Nephron progenitor cell (in vitro differentiated cells): ENCODE measurements around the gene CAMKK2.

Experiments used
- DNase-seq: peaks from one replicate; pipeline ENCODE4 v3.0.0; 2021
- H3K27ac Mint-ChIP-seq: 2 replicates; pipeline ENCODE4 v1.8.0; 2021; ENCODE audit warnings: mild to moderate bottlenecking, moderate library complexity, mixed read lengths
- H3K27me3 Mint-ChIP-seq: 2 replicates; pipeline ENCODE4 v1.8.0; 2021; ENCODE audit warnings: mild to moderate bottlenecking, low read depth, mixed read lengths; ENCODE audit not compliant: poor library complexity
- H3K36me3 Mint-ChIP-seq: 2 replicates; pipeline ENCODE4 v1.8.0; 2021; ENCODE audit warnings: low read depth, mixed read lengths
- H3K4me1 Mint-ChIP-seq: 2 replicates; pipeline ENCODE4 v1.8.0; 2021; ENCODE audit warnings: mixed read lengths
- H3K4me3 Mint-ChIP-seq: 2 replicates; pipeline ENCODE4 v1.8.0; 2021; ENCODE audit warnings: mild to moderate bottlenecking, moderate library complexity, mixed read lengths
- H3K9me3 Mint-ChIP-seq: 2 replicates; pipeline ENCODE4 v1.8.0; 2021; ENCODE audit warnings: mild to moderate bottlenecking, moderate library complexity, mixed read lengths
- TF ChIP-seq, protein P1 (sequence below): fragments of 200-600 bp; sonication (generic); IDR thresholded peaks from 2 replicates; pipeline ENCODE4 v1.5.0; 2021; ENCODE audit warnings: antibody characterized with exemption

CAMKK2 gene

DNA sequence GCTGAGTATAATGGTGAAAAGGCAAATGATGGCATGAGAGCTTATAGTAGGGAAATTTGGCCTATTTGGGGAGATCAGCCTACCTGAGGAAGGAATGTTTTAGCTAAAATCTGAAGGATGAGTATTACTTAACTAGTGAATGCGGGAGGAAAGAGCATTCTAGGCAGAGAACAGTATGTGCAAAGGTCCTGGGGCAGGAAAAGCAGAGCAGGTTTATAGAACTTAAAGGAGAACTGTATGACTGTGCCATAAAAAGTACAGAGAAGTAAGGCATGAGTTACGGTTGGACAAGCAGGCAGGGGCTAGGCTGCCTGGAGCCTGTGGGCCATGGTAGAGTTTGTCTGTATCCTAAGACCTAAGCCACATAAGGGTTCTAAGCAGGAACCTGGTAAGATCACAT, 108.3 kb downstream of the CAMKK2 start:
- DNase-seq = no peak
- H3K27ac Mint-ChIP-seq = no peak overlapping the region
- no peaks in the 10 kb centered on the region for H3K9me3 Mint-ChIP-seq
- TF ChIP-seq, protein P1, sequence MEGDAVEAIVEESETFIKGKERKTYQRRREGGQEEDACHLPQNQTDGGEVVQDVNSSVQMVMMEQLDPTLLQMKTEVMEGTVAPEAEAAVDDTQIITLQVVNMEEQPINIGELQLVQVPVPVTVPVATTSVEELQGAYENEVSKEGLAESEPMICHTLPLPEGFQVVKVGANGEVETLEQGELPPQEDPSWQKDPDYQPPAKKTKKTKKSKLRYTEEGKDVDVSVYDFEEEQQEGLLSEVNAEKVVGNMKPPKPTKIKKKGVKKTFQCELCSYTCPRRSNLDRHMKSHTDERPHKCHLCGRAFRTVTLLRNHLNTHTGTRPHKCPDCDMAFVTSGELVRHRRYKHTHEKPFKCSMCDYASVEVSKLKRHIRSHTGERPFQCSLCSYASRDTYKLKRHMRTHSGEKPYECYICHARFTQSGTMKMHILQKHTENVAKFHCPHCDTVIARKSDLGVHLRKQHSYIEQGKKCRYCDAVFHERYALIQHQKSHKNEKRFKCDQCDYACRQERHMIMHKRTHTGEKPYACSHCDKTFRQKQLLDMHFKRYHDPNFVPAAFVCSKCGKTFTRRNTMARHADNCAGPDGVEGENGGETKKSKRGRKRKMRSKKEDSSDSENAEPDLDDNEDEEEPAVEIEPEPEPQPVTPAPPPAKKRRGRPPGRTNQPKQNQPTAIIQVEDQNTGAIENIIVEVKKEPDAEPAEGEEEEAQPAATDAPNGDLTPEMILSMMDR = no peak
- no peaks in the 10 kb centered on the region for H3K36me3 Mint-ChIP-seq
- no peak overlapping the region for H3K4me3 Mint-ChIP-seq
- peaks cover 6% of the 10 kb centered on the region for H3K4me1 Mint-ChIP-seq
- H3K27me3 Mint-ChIP-seq = peaks cover 16% of the 10 kb centered on the region
